Parathyroid adenoma (tissue), 2 donors: ENCODE data around the gene THNSL1.

Experiments used
- H2AFZ ChIP-seq: fragments of 300-600 bp; sonication (generic); one replicate; pipeline ENCODE4 v1.7.0; 2017; ENCODE audit warnings: antibody characterized with exemption, mild to moderate bottlenecking
- H3K27ac ChIP-seq: fragments of 300-600 bp; sonication (generic); one replicate; pipeline ENCODE4 v1.7.0; 2017
- H3K27me3 ChIP-seq: fragments of 300-600 bp; sonication (generic); one replicate; pipeline ENCODE4 v1.7.0; 2017; ENCODE audit warnings: low read length; ENCODE audit not compliant: control insufficient read depth, insufficient read depth
- H3K36me3 ChIP-seq: fragments of 300-600 bp; sonication (generic); one replicate; pipeline ENCODE4 v1.7.0; 2017; ENCODE audit warnings: low read length; ENCODE audit not compliant: control insufficient read depth, insufficient read depth
- H3K4me1 ChIP-seq: fragments of 300-600 bp; sonication (generic); one replicate; pipeline ENCODE4 v1.7.0; 2017; ENCODE audit warnings: control low read depth
- H3K4me2 ChIP-seq: fragments of 300-600 bp; sonication (generic); one replicate; pipeline ENCODE4 v1.7.0; 2017; ENCODE audit warnings: low read length
- H3K4me3 ChIP-seq: fragments of 300-600 bp; sonication (generic); one replicate; pipeline ENCODE4 v1.7.0; 2017; ENCODE audit warnings: low read depth, low read length
- H3K79me2 ChIP-seq: fragments of 300-600 bp; sonication (generic); one replicate; pipeline ENCODE4 v1.7.0; 2017; ENCODE audit warnings: control low read depth
- H3K9ac ChIP-seq: fragments of 300-600 bp; sonication (generic); one replicate; pipeline ENCODE4 v1.7.0; 2017; ENCODE audit warnings: mild to moderate bottlenecking
- H3K9me3 ChIP-seq: fragments of 300-600 bp; sonication (generic); one replicate; pipeline ENCODE4 v1.7.0; 2017; ENCODE audit warnings: low read length; ENCODE audit not compliant: control insufficient read depth
- CTCF ChIP-seq: fragments of 300-600 bp; sonication (generic); IDR thresholded peaks from one replicate; pipeline ENCODE4 v1.7.0; 2017; ENCODE audit warnings: antibody characterized with exemption, mild to moderate bottlenecking
- donor health status: primary hyperparathyroidism.

THNSL1 gene

DNA sequence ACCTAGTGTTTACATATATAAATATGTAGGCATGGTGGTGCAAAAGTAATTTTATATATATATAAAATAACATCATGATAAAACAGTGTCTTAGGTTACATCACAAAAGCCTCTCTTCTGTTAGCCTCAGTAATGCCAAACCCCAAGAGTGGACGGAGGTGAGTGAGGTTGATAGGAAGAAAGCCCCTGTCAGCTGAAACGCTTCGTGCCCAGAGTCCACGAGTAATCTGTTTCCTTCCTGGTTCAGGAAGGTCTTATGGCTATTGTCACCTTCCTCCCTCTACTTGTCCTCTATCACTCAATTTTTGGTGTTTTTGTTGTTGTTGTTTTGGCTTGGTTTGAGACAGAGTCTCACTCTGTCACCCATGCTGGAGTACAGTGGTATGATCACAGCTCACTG, 41.5 kb downstream of the THNSL1 start:
- no peaks in the 10 kb centered on the region for H3K36me3 ChIP-seq
- H3K27me3 ChIP-seq, result no peaks in the 10 kb centered on the region
- no peak overlapping the region for H2AFZ ChIP-seq
- H3K27ac ChIP-seq, result no peak overlapping the region
- no peak for TF ChIP-seq CTCF
- H3K4me1 ChIP-seq, result no peaks in the 10 kb centered on the region
- H3K9me3 ChIP-seq, result no peaks in the 10 kb centered on the region
- no peak overlapping the region for H3K4me3 ChIP-seq
- no peaks in the 10 kb centered on the region for H3K79me2 ChIP-seq
- H3K4me2 ChIP-seq, result no peak overlapping the region
- H3K9ac ChIP-seq, result no peak overlapping the region

DNA sequence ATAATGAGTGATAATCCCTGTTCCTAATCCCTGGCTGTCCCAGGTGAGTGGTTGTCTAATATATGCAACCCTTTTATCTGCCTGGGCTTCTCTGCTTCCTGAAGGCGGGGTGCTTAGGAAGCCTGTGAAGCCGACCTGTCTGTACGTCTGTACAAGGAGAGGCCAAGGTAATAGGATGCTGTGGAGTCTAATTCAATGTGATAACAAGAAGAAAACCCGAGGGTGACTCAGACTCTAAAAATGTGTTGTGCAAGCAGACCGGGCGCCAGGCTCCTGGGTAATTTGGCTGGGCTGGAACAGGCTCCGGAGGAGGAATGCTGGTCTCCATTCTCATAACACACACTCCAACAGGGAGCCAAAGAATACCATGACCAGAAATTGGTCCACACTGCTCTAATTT, 43.6 kb downstream of the THNSL1 start:
- Histone ChIP-seq H3K4me1 (no peaks in the 10 kb centered on the region), H2AFZ (no peak overlapping the region), H3K9me3 (no peaks in the 10 kb centered on the region), H3K36me3 (no peaks in the 10 kb centered on the region), H3K27me3 (no peaks in the 10 kb centered on the region), H3K79me2 (no peaks in the 10 kb centered on the region), H3K9ac (no peak overlapping the region), H3K27ac (no peak overlapping the region), H3K4me3 (no peak overlapping the region), H3K4me2 (no peak overlapping the region)
- TF ChIP-seq CTCF, result no peak

DNA sequence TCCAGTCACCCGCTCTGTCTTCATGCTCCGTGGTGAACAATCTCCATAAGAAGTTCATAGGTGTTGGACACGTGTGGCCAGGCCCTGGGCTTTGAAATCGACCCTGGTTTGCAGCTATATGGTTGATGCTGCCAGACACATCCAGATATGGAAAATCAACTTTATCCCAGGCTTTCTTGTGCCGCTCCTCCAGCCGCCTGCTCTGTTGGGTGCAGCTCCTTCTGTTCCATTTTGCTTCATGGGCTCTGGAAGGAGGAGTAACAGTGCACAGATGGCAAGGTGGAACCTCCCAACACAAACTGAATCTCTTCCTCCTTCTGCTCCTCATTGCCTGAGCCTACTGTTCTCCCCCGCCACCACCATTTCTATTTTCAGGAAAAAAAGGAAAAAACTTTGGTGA, 44.7 kb downstream of the THNSL1 start:
- no peaks in the 10 kb centered on the region for H3K79me2 ChIP-seq
- H3K27me3 ChIP-seq, result no peaks in the 10 kb centered on the region
- H3K9ac ChIP-seq, result no peak overlapping the region
- no peak overlapping the region for H3K4me2 ChIP-seq
- H3K4me3 ChIP-seq, result no peak overlapping the region
- H3K27ac ChIP-seq, result no peak overlapping the region
- no peak for TF ChIP-seq CTCF
- H3K4me1 ChIP-seq, result no peaks in the 10 kb centered on the region
- H3K36me3 ChIP-seq, result no peaks in the 10 kb centered on the region
- H2AFZ ChIP-seq, result no peak overlapping the region
- H3K9me3 ChIP-seq, result no peaks in the 10 kb centered on the region

GRCh38 chr10:25061711-25062449, 45.5 kb downstream of the THNSL1 start:
- Histone ChIP-seq H3K4me2 (no peak overlapping the region), H3K27ac (no peak overlapping the region), H3K36me3 (no peaks in the 10 kb centered on the region), H3K4me1 (no peaks in the 10 kb centered on the region), H3K27me3 (no peaks in the 10 kb centered on the region), H3K9ac (no peak overlapping the region), H3K4me3 (no peak overlapping the region), H3K79me2 (no peaks in the 10 kb centered on the region), H3K9me3 (no peaks in the 10 kb centered on the region), H2AFZ (peak overlapping the region; percentile 19)
- no peak for TF ChIP-seq CTCF

DNA sequence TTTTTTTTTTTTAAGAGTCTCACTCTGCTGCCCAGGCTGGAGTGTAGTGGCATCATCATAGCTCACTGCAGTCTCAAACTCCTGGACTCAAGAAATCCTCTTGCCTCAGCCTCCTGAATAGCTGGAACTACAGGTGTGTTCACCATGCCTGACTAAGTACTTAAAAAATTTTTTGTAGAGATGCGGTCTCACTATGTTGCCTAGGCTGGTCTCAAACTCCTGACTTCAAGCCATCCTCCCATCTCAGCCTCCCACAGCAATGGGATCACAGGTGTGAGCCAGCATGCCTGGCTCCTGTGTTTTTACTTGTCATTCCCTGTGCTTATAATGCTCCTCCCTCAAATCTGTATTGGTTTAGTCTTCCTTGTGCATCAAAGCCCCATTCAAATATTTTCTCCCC, 46.7 kb downstream of the THNSL1 start:
- H3K36me3 ChIP-seq, result no peaks in the 10 kb centered on the region
- H3K9ac ChIP-seq, result no peak overlapping the region
- no peaks in the 10 kb centered on the region for H3K79me2 ChIP-seq
- no peaks in the 10 kb centered on the region for H3K4me1 ChIP-seq
- H2AFZ ChIP-seq, result no peak overlapping the region
- no peak overlapping the region for H3K27ac ChIP-seq
- no peak for TF ChIP-seq CTCF
- no peaks in the 10 kb centered on the region for H3K27me3 ChIP-seq
- no peak overlapping the region for H3K4me2 ChIP-seq
- H3K4me3 ChIP-seq, result no peak overlapping the region
- no peaks in the 10 kb centered on the region for H3K9me3 ChIP-seq
